NCI-H2107 (cell line): Measurements from ENCODE around the gene MRPL21.

ENCODE experiments used
- DNase-seq: peaks from one replicate; lab custom pipeline; 2025; lab: John Stamatoyannopoulos, UW

The MRPL21 gene

GRCh38 chr11:68903288-68904247 is at the start of gene MRPL21, which contains the start of gene IGHMBP2:
MRPL21 (minus strand) TSS chr11:68903832; CDS start chr11:68903810, 22 bp downstream.
IGHMBP2 (plus strand) TSS chr11:68903891; CDS start chr11:68903953, 62 bp downstream.
- peak; percentile 78 for DNase-seq

- DNase-seq: no peak
Measured at GRCh38 chr11:68950762-68951161, 47.1 kb upstream of the MRPL21 start.

DNA sequence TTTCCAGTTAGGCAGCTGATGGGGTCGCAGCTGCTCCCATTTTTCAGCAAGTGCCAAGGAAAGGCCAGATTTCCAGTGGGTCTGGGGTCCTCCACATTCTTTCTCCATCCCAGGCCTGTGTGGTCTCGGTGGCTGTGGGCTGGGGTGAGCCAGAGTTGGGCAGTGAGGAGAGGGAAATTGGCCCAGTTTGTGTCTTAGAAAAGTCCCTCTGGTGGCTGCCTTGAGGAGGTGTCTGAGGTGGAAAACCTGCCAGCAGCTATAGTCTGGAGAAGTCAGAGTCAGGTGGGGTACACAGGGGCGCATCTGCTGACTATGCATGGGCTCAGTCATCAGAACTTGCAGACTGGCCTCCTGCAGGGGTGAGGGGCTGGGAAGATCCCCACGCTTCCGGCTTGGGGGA is 46.6 kb upstream of the MRPL21 start:
- no peak for DNase-seq

- no peak for DNase-seq
Measured at GRCh38 chr11:68948935-68949334, 45.3 kb upstream of the MRPL21 start.

DNA sequence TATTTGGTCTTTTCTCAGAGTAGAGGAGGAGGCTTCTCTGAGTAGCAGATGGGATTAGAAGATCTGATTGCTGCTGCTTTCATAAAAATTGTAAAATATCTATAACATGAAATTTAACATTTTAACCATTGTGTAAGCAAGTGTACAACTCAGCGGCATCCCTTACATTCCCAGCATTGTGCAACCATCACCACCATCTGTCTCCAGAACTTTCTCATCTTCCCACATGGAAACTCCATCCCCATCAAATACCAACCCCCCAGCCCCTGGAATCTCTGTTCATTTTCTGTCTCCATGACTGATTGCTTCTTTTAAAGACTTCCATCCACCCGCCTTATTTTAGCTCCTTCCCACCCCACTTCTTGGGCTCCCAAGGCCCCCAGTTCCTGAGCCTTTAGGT is 44.9 kb upstream of the MRPL21 start:
- DNase-seq: no peak

DNA sequence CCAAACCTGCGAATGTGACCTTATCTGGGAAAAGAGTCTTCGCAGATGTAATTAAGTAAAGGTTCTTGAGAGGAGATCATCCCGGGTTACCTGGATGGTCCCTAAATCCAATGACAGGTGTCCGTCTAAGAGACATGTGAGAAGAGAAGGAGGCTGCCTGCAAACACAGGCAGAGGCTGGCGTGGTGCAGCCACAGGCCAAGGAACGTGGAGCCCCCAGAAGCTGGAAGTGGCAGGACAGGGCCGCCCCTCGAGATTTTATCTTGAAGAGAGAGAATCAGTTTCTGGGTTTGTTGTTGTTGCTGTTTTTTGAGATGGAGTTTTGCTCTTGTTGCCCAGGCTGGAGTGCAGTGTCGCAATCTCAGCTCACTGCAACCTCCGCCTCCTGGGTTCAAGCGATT is 43.5 kb upstream of the MRPL21 start:
- DNase-seq: no peak

GRCh38 chr11:68946416-68947090 is 42.9 kb upstream of the MRPL21 start:
- no peak for DNase-seq

- DNase-seq: no peak
Measured at GRCh38 chr11:68942751-68943271, 39.2 kb upstream of the MRPL21 start.

DNA sequence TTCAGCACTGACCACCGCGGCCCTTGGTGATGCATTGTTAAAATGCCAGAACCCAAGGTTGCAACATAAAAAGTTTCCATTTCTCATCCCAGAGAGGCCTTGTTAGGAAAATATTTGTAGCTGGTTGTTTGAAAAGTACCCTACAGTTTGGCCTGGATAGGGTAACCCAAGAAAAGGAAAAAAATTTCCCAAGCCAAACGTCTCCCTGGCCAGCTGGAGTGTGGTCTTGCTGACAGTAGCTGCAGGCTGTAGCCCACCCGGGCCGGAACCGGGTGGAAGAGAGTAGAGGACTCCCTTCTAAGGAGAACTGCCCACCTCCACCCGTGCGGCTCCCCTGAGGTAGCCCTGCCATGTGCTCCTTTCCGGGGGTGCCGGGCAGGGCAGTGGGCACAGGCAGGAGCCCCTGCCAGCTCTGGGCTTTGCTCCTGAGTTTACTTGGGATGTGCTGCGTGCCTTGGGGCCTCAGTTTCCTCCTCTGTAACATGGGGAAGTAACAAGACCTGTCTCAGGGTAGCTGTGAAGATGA is 38.5 kb upstream of the MRPL21 start:
- no peak for DNase-seq

- no peak for DNase-seq
Measured at GRCh38 chr11:68941324-68942094, 37.9 kb upstream of the MRPL21 start.

DNA sequence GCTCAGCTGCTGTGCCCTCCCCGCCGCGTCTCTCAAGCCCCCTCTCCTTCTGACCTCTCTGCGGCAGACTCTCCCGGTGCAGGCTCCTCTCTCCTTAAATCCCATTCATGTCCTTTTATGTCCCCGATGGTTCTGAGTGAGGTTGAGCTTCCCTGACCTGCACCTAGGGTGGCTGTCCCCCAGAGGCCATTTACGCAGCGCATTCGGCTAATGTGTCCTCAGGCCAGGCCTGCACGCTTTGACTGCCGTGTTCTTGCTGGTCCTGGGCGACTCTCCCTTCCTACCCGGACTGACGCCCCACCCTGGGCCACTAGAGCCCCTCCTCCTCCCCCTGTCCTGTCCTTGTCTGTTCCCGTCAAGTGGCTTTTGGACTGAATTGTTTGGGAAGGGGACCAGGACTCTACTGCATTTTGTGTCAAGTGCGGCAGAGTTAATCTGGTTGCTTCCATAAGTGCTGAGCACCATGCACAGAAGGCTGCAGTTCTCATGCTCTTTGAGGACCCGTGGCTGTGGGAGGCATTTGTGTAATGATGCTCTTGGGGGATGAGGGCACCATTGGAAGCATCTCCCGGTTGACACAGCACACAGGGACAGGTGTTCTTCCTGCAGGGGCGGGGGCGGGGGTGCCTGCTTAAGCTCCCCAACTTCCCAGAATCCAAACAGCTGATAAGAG is 37.2 kb upstream of the MRPL21 start:
- no peak for DNase-seq

- DNase-seq: no peak
Measured at GRCh38 chr11:68939583-68940555, 36.2 kb upstream of the MRPL21 start.

DNA sequence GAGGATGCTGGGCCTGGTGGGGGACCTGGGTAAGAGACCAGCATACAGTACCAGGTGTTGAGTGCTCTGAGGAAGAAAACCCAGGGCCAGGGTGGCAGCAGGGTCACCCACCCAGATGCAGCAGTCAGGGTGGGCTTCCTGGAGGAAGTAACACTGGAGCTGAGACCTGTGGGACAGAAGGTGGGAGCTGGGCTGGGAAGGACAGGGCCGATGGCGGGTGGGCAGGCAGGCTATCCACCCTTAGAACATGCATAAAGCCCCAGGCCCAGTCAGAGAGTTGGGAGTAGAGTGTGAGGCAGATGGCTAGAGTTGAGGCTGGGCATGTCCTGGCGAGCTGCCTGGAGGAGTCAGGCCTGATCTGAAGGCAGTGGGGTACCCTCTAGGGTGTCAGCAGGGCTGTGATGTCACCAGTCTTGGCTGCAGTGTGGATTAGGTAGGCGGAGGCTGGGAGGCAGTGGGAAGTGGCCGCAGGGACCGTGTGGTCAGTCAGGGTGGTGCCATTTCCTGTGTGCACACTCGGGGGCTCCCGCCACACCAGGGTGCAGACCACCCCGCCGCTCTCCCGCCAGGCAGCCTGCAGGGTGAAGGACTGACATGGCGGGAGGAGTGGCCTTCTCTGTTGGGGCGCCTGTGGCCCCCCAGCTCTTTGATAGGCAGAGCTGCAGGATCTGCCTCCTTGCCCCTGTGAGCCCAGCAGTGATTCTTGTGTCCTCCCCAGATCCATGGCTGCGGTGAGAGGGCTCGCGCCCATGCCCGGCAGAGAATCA is 35.4 kb upstream of the MRPL21 start:
- no peak for DNase-seq

GRCh38 chr11:68938088-68938487 is 34.5 kb upstream of the MRPL21 start:
- DNase-seq: no peak

DNA sequence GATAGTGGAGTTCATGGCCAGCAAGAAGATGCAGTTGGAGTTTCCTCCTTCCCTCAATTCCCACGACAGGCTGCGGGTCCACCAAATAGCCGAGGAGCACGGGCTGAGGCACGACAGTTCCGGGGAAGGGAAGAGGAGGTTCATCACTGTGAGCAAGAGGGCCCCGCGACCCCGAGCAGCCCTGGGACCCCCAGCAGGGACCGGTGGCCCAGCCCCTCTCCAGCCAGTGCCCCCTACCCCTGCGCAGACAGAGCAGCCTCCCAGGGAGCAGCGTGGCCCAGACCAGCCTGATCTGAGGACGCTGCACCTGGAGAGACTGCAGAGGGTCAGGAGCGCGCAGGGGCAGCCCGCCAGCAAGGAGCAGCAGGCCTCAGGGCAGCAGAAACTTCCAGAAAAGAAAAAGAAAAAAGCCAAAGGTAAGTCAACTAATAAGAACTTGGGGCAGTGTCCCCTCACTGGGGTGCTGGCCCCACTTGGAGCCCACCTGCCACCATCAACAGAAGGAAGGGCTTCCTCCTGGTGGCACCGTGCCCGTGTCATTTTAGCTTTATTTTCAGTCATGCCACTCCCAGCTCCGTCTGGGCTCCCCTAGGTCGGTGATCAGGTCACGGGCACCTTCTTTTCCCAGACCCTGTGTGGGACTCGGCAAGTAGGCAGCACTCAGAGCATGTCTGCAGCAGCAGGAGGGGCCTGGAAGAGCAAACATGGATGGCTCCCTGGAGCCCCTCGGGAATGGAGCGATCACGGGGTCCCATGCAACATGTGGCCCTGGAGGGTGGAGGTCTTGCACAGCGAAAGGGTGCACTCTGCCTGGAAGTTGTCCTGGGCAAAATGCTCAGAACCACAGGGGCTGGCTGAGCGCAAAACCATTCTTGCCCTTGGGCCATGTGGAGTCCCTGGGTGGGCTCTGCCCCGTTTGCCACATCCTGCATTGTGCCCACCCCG is 33.3 kb upstream of the MRPL21 start:
- DNase-seq: no peak

- DNase-seq: no peak
Measured at GRCh38 chr11:68936358-68936636, 32.7 kb upstream of the MRPL21 start.

DNA sequence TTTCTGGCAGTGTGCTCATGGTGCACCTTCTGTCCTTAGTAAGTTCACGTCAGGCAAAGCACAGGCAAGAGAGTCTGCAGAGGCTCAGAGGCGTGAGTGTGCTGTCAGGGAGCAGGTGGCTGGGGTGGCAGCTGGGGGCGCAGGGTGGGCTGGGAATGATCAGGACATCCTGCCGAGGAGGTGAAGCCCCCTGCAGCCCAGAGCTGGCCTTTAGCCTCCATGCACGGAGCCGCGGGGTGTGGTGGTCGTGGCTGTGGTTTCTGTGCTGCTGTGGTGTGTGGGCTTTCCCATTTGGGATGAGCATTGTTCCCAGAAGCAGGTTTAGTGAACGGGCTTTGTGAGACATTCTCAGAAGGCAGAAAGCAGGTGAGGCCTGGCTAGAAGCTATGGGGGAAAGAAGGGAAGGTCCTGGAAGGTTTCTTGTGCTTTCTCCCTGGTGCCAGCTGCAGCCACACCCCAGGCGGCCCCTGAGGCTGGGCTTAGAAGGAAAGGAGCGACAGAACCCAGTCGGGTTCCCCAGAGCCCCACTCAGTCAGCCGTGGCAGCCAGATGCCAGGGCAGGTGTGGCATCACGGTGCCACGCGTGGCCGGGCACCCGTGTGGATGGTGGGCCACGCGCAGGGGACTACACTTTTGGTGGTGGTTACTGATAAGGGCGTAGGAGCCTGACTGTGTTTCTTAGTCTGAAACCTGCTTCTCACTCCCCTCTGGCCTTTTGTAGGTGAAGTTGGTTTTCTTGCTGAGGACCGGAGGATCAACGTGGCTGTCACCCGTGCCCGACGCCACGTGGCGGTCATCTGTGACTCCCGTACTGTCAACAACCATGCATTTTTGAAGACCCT is 32.1 kb upstream of the MRPL21 start:
- DNase-seq: no peak
